ENCODE results near the gene MTHFSD. TPM values are rescaled to one million over a fixed set of nuclear protein-coding genes. Genes with fewer than 3 reads are reported as not detected.

Gene MTHFSD
- total RNA-seq, 2 donors from 2014 or later, result 16.9 to 35.6 TPM

GRCh38 chr16:86578061-86578599 lies 23.1 kb upstream of the MTHFSD start, which contains the start of gene FOXL1:
TSS of gene FOXL1 (plus strand) at chr16:86578549. CDS start at chr16:86578724, 175 bp downstream.
- TF ChIP-seq, protein P1, sequence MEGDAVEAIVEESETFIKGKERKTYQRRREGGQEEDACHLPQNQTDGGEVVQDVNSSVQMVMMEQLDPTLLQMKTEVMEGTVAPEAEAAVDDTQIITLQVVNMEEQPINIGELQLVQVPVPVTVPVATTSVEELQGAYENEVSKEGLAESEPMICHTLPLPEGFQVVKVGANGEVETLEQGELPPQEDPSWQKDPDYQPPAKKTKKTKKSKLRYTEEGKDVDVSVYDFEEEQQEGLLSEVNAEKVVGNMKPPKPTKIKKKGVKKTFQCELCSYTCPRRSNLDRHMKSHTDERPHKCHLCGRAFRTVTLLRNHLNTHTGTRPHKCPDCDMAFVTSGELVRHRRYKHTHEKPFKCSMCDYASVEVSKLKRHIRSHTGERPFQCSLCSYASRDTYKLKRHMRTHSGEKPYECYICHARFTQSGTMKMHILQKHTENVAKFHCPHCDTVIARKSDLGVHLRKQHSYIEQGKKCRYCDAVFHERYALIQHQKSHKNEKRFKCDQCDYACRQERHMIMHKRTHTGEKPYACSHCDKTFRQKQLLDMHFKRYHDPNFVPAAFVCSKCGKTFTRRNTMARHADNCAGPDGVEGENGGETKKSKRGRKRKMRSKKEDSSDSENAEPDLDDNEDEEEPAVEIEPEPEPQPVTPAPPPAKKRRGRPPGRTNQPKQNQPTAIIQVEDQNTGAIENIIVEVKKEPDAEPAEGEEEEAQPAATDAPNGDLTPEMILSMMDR (IDR thresholded peaks at IDR 0.05), result no peak
- no peak for TF ChIP-seq POLR2A (IDR thresholded peaks at IDR 0.05)
- no peak within 1 kb of the TSS for H3K4me3 ChIP-seq
- H3K4me1 ChIP-seq, result peaks cover 24% of the 10 kb centered on the region
- no peak within 1 kb of the TSS for H3K27ac ChIP-seq
- peaks cover 0 to 33% of the 10 kb centered on the region in 2 donors for H3K27me3 ChIP-seq
- ATAC-seq (no peak), DNase-seq (no peak)
- H3K9me3 ChIP-seq, result no peaks in the 10 kb centered on the region
- intact Hi-C loops (cut with DNase I), result no loop called here
- no peaks in the 10 kb centered on the region for H3K36me3 ChIP-seq (replicated peaks in 1 of 2; ENCODE audit: insufficient read depth in 1 of 2, low read depth in 2 of 2)
- 21 to 30% methylated on average over 13 of the region's 13 CpGs for WGBS, 2 donors

- Histone ChIP-seq H3K9me3 (no peaks in the 10 kb centered on the region), H3K4me1 (peaks cover 24% of the 10 kb centered on the region), H3K27ac (no peak overlapping the region), H3K36me3 (replicated peaks in 1 of 2; ENCODE audit: insufficient read depth in 1 of 2, low read depth in 2 of 2) (no peaks in the 10 kb centered on the region), H3K4me3 (no peak overlapping the region), H3K27me3 (peaks cover 0 to 40% of the 10 kb centered on the region in 2 donors)
- intact Hi-C loops (cut with DNase I), result no loop called here
- DNase-seq, result no peak
- WGBS, 2 donors, result 25 to 39% methylated on average over 12 of the region's 12 CpGs
- no peak for TF ChIP-seq POLR2A (IDR thresholded peaks at IDR 0.05)
- TF ChIP-seq, protein P1 (IDR thresholded peaks at IDR 0.05), result no peak
- no peak for ATAC-seq
Observed at GRCh38 chr16:86577314-86577971, 22.4 kb upstream of the MTHFSD start.

DNA sequence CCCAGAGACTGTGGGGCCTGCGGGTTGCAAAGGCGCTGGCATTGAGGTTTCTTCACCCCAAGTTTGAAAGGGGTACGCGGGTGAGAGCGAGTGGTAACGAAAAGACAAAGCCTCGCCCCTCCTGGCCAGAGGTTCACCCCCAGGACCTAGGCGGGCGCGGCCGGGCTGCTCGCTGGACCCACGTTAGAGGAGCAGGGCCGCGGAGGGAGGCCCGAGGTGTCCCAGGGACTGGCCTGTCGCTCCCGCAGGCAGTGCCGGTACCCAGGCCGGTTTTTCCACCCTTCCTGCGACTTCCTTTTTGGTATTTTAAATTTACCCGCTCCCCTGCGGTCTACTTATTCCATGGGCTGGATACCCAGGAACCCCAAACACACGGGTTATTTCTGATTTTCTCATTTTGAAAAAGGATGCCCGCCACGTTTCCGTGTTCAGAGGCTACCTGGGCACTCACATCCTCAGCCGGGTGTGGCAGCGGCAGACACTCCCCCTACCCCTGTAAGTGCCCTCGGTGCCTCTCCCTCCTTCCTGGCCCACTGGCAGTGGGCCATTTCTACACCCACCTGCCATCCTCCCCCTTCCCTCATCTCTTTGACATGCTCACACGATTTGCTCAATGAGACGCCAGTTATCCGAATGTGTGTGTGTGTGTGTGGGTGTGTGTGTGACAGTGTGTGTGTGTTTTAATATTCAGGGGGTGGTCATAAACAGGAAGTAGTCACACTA lies 21.7 kb upstream of the MTHFSD start:
- no peaks in the 10 kb centered on the region for H3K9me3 ChIP-seq
- no peaks in the 10 kb centered on the region for H3K36me3 ChIP-seq (replicated peaks in 1 of 2; ENCODE audit: insufficient read depth in 1 of 2, low read depth in 2 of 2)
- WGBS, 2 donors, result 7 to 22% methylated on average over 20 to 33 of the region's 33 CpGs
- no peak for ATAC-seq
- no peak overlapping the region for H3K4me3 ChIP-seq
- peaks cover 0 to 45% of the 10 kb centered on the region in 2 donors for H3K27me3 ChIP-seq
- TF ChIP-seq, protein P1 (IDR thresholded peaks at IDR 0.05), result no peak
- TF ChIP-seq POLR2A (IDR thresholded peaks at IDR 0.05), result no peak
- peaks cover 24% of the 10 kb centered on the region for H3K4me1 ChIP-seq
- no peak overlapping the region for H3K27ac ChIP-seq
- intact Hi-C loops (cut with DNase I), result no loop called here
- no peak for DNase-seq

- 1% methylated on average over 37 to 54 of the region's 54 CpGs for WGBS, 2 donors
- peak; percentile 62 for ATAC-seq
- H3K27me3 ChIP-seq, result peaks cover 0 to 53% of the 10 kb centered on the region in 2 donors
- no peak for TF ChIP-seq POLR2A (IDR thresholded peaks at IDR 0.05)
- TF ChIP-seq, protein P1 (IDR thresholded peaks at IDR 0.05), result peak in 6 of 7 experiments; percentile 10 to 38 (median 31)
- H3K4me3 ChIP-seq, result peak overlapping the region in 1 of 2 donors; percentile 12
- H3K36me3 ChIP-seq (replicated peaks in 1 of 2; ENCODE audit: insufficient read depth in 1 of 2, low read depth in 2 of 2), result no peaks in the 10 kb centered on the region
- intact Hi-C loops (cut with DNase I), result no loop called here
- no peaks in the 10 kb centered on the region for H3K9me3 ChIP-seq
- no peak overlapping the region for H3K27ac ChIP-seq
- DNase-seq, result peak; percentile 46 to 78 (median 67)
- H3K4me1 ChIP-seq, result peaks cover 24% of the 10 kb centered on the region
Observed at GRCh38 chr16:86575754-86576557, 20.9 kb upstream of the MTHFSD start.
